B cell (primary cell): Measurements from ENCODE around the gene DENND1C. TPM values are rescaled to one million over a fixed set of nuclear protein-coding genes. Genes with fewer than 3 reads are reported as not detected.

Experiments used
- ATAC-seq: fragments of 200-7000 bp; cut with Tn5 transposase; one replicate; pipeline ENCODE4 v1.10.0; 2021; ENCODE audit warnings: low read depth, mild to moderate bottlenecking, moderate number of reproducible peaks, moderate library complexity
- CTCF ChIA-PET: fragments of 350-600 bp; sonication (Branson Sonifier 250); formaldehyde crosslinking; loops from one replicate; lab custom pipeline; 2021; ENCODE audit warnings: antibody characterized with exemption, inconsistent platforms; lab: Charles Lee
- POLR2A ChIA-PET: fragments of 350-600 bp; sonication (Branson Sonifier 250); formaldehyde crosslinking; loops from one replicate; lab custom pipeline; 2021; ENCODE audit warnings: antibody characterized with exemption; lab: Charles Lee
- DNase-seq: peaks from one replicate; pipeline ENCODE4 v3.0.0; 2013
- H2AFZ ChIP-seq: 2 replicates; pipeline ENCODE4 v1.6.1; 2012; ENCODE audit warnings: mild to moderate bottlenecking, low read depth, low read length; ENCODE audit not compliant: insufficient read depth, poor library complexity, severe bottlenecking
- H3K27ac ChIP-seq, 2 donors: 1 replicate in 1 of 2; 2 replicates in 1 of 2; pipeline ENCODE4 v1.5.1; 2012 to 2013; ENCODE audit warnings: low read length in 2 of 2, mild to moderate bottlenecking in 2 of 2, moderate library complexity in 1 of 2
- H3K27me3 ChIP-seq, 4 experiments: fragments of 200-600 bp in 1 of 4; sonication (generic) in 1 of 4; replicated peaks in 1 of 4; 1 replicate in 2 of 4; 2 replicates in 2 of 4; pipeline versions ENCODE4 v1.6.1 to v1.7.0; 2013 to 2016; ENCODE audit warnings: low read length in 3 of 4, mild to moderate bottlenecking in 2 of 4, mixed read lengths in 1 of 4, moderate library complexity in 1 of 4; ENCODE audit not compliant: insufficient read depth in 4 of 4, control insufficient read depth in 3 of 4; ENCODE audit errors: control extremely low read depth in 1 of 4
- H3K36me3 ChIP-seq, 2 experiments: replicated peaks in 1 of 2; 1 replicate in 1 of 2; 2 replicates in 1 of 2; pipeline versions ENCODE4 v1.6.1 to v1.7.1; 2013; ENCODE audit warnings: low read length in 1 of 2; ENCODE audit not compliant: insufficient read depth in 2 of 2, control insufficient read depth in 1 of 2; ENCODE audit errors: control extremely low read depth in 1 of 2, extremely low read depth in 1 of 2
- H3K4me1 ChIP-seq, 2 donors: fragments of 200-600 bp in 1 of 2; sonication (generic) in 1 of 2; 1 replicate in 1 of 2; 2 replicates in 1 of 2; pipeline versions ENCODE4 v1.5.1 to v1.6.1; 2013 to 2017; ENCODE audit warnings: low read length in 2 of 2; ENCODE audit not compliant: control insufficient read depth in 2 of 2, insufficient read depth in 2 of 2
- H3K4me2 ChIP-seq: replicated peaks from 2 replicates; pipeline ENCODE3; 2012; ENCODE audit warnings: mild to moderate bottlenecking, low read depth, low read length; ENCODE audit not compliant: poor library complexity, severe bottlenecking
- H3K4me3 ChIP-seq, 5 experiments: fragments of 200-600 bp in 1 of 5; sonication (generic) in 1 of 5; 1 replicate in 3 of 5; 2 replicates in 2 of 5; pipeline versions ENCODE4 v1.5.1 to v1.7.0; 2011 to 2016; ENCODE audit warnings: low read length in 4 of 5, mild to moderate bottlenecking in 4 of 5, low read depth in 2 of 5, control low read depth in 1 of 5, moderate library complexity in 1 of 5; ENCODE audit not compliant: insufficient read depth in 1 of 5; ENCODE audit errors: control extremely low read depth in 1 of 5, extremely low read depth in 1 of 5
- H3K79me2 ChIP-seq: fragments of 200-600 bp; sonication (generic); one replicate; pipeline ENCODE4 v1.6.0; 2016; ENCODE audit warnings: low read length; ENCODE audit not compliant: control insufficient read depth, insufficient read depth
- H3K9ac ChIP-seq: fragments of 200-600 bp; sonication (generic); 2 replicates; pipeline ENCODE4 v1.6.1; 2017; ENCODE audit warnings: mild to moderate bottlenecking, low read length, moderate library complexity
- H3K9me3 ChIP-seq, 3 donors: one replicate each; pipeline versions ENCODE4 v1.6.1 to v1.7.1; 2013; ENCODE audit warnings: low read length in 2 of 3; ENCODE audit not compliant: control insufficient read depth in 2 of 3, insufficient read depth in 1 of 3; ENCODE audit errors: control extremely low read depth in 1 of 3
- H4K20me1 ChIP-seq: 2 replicates; pipeline ENCODE4 v1.6.0; 2012; ENCODE audit warnings: mild to moderate bottlenecking, low read length; ENCODE audit not compliant: insufficient read depth, control insufficient read depth, poor library complexity, severe bottlenecking
- H3K27ac Mint-ChIP-seq: one replicate; pipeline ENCODE4 v1.8.0; 2021; ENCODE audit warnings: mixed read lengths
- H3K27me3 Mint-ChIP-seq: one replicate; pipeline ENCODE4 v1.8.0; 2021; ENCODE audit warnings: mixed read lengths
- H3K4me1 Mint-ChIP-seq: one replicate; pipeline ENCODE4 v1.8.0; 2021; ENCODE audit warnings: mixed read lengths
- H3K4me3 Mint-ChIP-seq: one replicate; pipeline ENCODE4 v1.8.0; 2021; ENCODE audit warnings: mixed read lengths
- H3K9me3 Mint-ChIP-seq: one replicate; pipeline ENCODE4 v1.8.0; 2022; ENCODE audit warnings: mixed read lengths; ENCODE audit not compliant: insufficient read depth
- CTCF ChIP-seq: fragments of 200-600 bp; IDR thresholded peaks from one replicate; pipeline ENCODE4 v1.8.0; 2022; ENCODE audit warnings: antibody characterized with exemption, mild to moderate bottlenecking
- EZH2 ChIP-seq: IDR thresholded peaks from 2 replicates; pipeline ENCODE4 v1.6.1; 2012; ENCODE audit warnings: borderline replicate concordance, low read depth, mild to moderate bottlenecking, moderate library complexity, low read length; ENCODE audit not compliant: insufficient read depth, poor library complexity, severe bottlenecking
- WGBS: methylation state at CpG from one replicate; pipeline ENCODE4 v1.1.5; 2013; ENCODE audit warnings: missing lambda C conversion rate; ENCODE audit not compliant: insufficient coverage; 5-methylcytosine and 5-hydroxymethylcytosine counted together
- intact Hi-C: fragments of 100-400 bp; cut with micrococcal nuclease; formaldehyde crosslinking; loops from one replicate; pipeline ENCODE4 v1.10.0; 2022
- polyA plus RNA-seq: library from polyadenylated mRNA; depleted of rRNA; stranded (reverse); fragments of >200 nt; gene quantifications from 2 replicates; pipeline ENCODE4 v1.2.3, GENCODE V29; 2012
- total RNA-seq, 2 donors: library from RNA; stranded (reverse); fragments of 120-200 nt in 1 of 2; gene quantifications; 1 replicate in 1 of 2; 2 replicates in 1 of 2; pipeline versions ENCODE4 v1.2.3 to v1.2.4, GENCODE V29; 2013 to 2022

DENND1C gene
- total and polyA plus RNA-seq, 2 donors (not counting 1 experiment from before 2014, with no cell fraction given) = 119 to 132 TPM

GRCh38 chr19:6448045-6448444, 33.5 kb downstream of the DENND1C start:
- no peaks in the 10 kb centered on the region for H3K9me3 Mint-ChIP-seq
- intact Hi-C loops = no loop called here
- DNase-seq (no peak), ATAC-seq (no peak)
- H3K27ac Mint-ChIP-seq = no peak overlapping the region
- Histone ChIP-seq H4K20me1 (no peaks in the 10 kb centered on the region), H3K4me2 (no peak overlapping the region), H3K79me2 (no peaks in the 10 kb centered on the region), H3K9me3 (peaks cover 0 to 12% (median 0%) of the 10 kb centered on the region in 3 donors), H3K9ac (no peak overlapping the region), H3K4me1 (no peaks in the 10 kb centered on the region), H2AFZ (no peak overlapping the region), H3K36me3 (no peaks in the 10 kb centered on the region), H3K27ac (no peak overlapping the region), H3K4me3 (no peak overlapping the region), H3K27me3 (no peaks in the 10 kb centered on the region)
- no peaks in the 10 kb centered on the region for H3K4me1 Mint-ChIP-seq
- ChIA-PET CTCF (no interaction called here), POLR2A (no interaction called here)
- TF ChIP-seq EZH2 (no peak), CTCF (no peak)
- 93% methylated on average over 2 of the region's 3 CpGs for WGBS
- no peaks in the 10 kb centered on the region for H3K27me3 Mint-ChIP-seq
- no peak overlapping the region for H3K4me3 Mint-ChIP-seq

- no peaks in the 10 kb centered on the region for H4K20me1 ChIP-seq
- WGBS = 92% methylated on average over 2 of the region's 3 CpGs
- ChIA-PET CTCF (no interaction called here), POLR2A (no interaction called here)
- no peak overlapping the region for H3K4me3 ChIP-seq
- Mint-ChIP-seq H3K4me3 (no peak overlapping the region), H3K4me1 (no peaks in the 10 kb centered on the region), H3K27ac (no peak overlapping the region), H3K9me3 (no peaks in the 10 kb centered on the region), H3K27me3 (no peaks in the 10 kb centered on the region)
- TF ChIP-seq EZH2 (no peak), CTCF (no peak)
- DNase-seq (no peak), ATAC-seq (no peak)
- H3K79me2 ChIP-seq = no peaks in the 10 kb centered on the region
- no peak overlapping the region for H3K4me2 ChIP-seq
- H3K27ac ChIP-seq = no peak overlapping the region
- H3K9ac ChIP-seq = no peak overlapping the region
- no peaks in the 10 kb centered on the region for H3K27me3 ChIP-seq
- H3K36me3 ChIP-seq = no peaks in the 10 kb centered on the region
- H3K9me3 ChIP-seq = peaks cover 0 to 12% (median 0%) of the 10 kb centered on the region in 3 donors
- H2AFZ ChIP-seq = no peak overlapping the region
- intact Hi-C loops = no loop called here
- no peaks in the 10 kb centered on the region for H3K4me1 ChIP-seq
Measured at GRCh38 chr19:6446452-6446851, 35.1 kb downstream of the DENND1C start.
